GOT3 (cell line): ENCODE data around the gene PRR29.

ENCODE experiments used
- DNase-seq: peaks from one replicate; lab custom pipeline; 2025; ENCODE audit warnings: mixed read lengths; lab: John Stamatoyannopoulos, UW

Gene PRR29

DNA sequence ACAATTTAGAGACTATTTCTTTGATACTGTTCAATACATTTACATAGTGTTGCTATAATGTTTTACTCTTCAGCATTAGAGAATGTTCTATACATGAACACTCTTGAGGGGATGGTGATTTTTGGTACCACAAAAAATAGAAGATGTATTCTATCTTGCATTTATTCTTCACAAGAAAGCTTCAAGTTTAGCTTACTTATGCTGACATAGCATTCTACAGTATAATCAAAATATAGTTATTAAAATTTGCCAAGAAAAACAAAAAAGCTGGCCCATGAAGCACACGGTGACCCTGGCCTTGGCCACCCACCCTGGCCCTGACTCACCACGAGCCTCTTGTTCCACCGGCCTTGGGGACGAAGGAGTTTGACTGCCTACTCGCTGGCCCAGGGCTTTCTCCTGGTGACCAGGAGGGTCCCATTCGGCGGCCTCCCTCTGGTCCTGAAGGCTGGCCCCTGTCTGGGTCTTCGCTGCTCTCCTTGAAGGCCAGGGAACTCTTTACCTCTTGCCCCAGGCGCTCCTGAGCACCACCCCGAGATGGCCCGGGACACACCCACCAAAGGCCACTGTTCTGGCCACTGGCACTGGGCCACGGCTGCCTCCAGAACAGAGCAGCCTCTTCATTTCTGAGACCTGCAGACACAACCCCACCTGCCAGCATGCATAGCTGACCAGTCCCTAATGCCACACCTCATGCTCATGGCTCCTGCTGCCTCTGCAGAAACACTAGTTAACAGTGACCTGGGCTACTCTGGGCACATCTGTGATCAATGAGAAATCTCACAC, 44.7 kb downstream of the PRR29 start:
- no peak for DNase-seq

DNA sequence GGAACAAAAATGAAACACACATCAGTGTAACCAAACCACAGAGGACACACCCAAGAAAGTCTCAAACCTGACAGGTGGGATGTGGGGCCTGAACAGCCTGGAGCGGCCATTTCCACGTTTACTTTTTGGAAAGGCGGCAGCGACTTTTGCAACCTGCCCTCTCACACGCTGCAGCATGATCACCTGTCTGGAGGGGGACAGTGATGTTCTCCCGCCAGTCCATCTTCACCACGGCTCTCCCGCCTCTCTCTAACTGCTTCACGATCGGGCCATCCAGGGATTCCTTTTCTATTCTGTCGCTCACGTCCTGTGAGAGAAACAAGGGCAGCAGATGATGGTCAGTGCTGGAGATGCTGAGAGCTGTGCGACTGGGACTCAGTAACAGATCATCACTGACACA, 47.0 kb downstream of the PRR29 start:
- DNase-seq = no peak

DNA sequence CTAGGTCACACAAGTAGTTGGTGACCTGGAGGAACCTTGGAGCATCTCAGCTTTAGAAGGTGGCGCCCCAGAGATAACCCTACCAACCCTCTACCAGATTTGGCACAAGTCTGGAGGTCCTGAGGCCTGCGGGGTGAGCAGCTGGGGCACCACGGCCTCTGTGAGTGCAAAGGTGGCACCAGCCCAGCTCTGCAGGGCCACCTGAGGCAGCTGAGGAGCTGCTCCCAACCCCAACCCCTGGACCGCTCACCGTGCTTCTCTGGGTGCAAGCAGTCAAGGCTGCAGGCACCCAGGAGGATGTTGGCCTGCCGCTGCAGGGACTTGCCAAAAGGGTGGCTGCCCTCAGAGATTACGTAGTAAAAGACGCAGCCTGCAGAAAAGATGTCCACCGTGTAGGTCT, 50.7 kb downstream of the PRR29 start:
- no peak for DNase-seq

DNA sequence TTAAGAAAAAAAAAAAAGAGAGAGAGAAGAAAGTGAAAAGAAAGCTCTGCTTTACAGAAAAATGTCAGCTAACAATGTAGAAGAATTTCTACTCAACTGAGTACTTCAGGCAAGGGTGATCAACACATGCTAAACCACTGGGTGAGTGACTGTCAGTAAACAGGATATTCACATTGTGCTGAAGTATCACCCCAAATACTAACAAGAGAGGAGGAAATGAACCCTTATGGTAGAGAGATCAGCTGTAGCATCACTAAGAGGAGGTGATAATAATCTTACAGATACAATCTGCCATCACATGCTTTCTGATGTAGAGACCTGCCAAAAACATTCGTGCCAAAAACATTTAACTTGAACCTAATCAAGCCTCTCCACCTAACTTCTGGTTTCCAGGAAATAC, 53.0 kb downstream of the PRR29 start:
- no peak for DNase-seq

DNA sequence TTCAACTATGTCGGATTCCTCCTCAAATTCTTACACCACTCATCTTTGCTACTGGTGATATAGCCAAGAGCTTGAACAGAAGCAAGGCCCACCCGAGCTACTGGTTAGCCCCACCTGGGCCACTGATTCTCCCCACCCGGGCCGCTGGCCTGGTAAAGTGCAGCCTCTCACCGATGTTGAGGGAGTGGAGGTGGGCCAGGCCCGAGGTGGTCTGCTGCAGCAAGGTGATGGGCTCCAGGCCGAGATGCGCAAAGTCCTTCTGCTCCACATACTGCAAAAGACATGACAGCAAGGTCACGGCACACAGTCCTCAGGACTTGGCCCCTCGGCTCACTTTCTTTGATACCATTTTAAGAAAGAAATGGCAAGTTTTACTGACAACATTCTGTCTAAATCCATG, 55.0 kb downstream of the PRR29 start:
- DNase-seq = no peak
